B cell (primary cell): ENCODE results near the gene CBLB.

Experiments used
- EZH2 ChIP-seq: IDR thresholded peaks from 2 replicates; pipeline ENCODE4 v1.6.1; 2012; ENCODE audit warnings: borderline replicate concordance, low read depth, mild to moderate bottlenecking, moderate library complexity, low read length; ENCODE audit not compliant: insufficient read depth, poor library complexity, severe bottlenecking
- TF ChIP-seq, protein P1 (sequence below): fragments of 200-600 bp; IDR thresholded peaks from one replicate; pipeline ENCODE4 v1.8.0; 2022; ENCODE audit warnings: antibody characterized with exemption, mild to moderate bottlenecking

DNA sequence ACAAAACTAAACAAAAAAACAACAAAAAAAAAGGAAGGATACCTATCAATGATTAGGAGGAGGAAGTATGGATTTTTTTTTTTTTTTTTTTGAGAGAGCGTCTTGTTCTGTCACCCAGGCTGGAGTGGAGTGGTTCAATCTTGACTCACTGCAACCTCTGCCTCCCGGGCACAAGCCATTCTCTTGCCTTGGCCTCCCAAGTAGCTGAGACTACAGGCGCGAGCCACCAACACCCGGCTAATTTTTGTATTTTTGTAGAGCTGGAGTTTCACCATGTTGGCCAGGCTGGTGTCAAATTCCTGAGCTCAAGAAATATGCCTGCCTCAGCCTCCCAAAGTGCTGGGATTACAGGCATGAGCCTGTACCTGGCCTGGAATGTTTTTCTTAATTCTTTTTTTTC, 195.8 kb downstream of the CBLB start:
- TF ChIP-seq, protein P1, sequence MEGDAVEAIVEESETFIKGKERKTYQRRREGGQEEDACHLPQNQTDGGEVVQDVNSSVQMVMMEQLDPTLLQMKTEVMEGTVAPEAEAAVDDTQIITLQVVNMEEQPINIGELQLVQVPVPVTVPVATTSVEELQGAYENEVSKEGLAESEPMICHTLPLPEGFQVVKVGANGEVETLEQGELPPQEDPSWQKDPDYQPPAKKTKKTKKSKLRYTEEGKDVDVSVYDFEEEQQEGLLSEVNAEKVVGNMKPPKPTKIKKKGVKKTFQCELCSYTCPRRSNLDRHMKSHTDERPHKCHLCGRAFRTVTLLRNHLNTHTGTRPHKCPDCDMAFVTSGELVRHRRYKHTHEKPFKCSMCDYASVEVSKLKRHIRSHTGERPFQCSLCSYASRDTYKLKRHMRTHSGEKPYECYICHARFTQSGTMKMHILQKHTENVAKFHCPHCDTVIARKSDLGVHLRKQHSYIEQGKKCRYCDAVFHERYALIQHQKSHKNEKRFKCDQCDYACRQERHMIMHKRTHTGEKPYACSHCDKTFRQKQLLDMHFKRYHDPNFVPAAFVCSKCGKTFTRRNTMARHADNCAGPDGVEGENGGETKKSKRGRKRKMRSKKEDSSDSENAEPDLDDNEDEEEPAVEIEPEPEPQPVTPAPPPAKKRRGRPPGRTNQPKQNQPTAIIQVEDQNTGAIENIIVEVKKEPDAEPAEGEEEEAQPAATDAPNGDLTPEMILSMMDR, result no peak
- TF ChIP-seq EZH2, result no peak
